Measurements from ENCODE around the gene KIF3C.

The KIF3C gene

GRCh38 chr2:25957743-25958142 lies 24.6 kb downstream of the KIF3C start:
- H3K79me2 ChIP-seq, result no peaks in the 10 kb centered on the region
- H3K27me3 ChIP-seq (ENCODE audit: control insufficient read depth, insufficient read depth, low read length), result no peaks in the 10 kb centered on the region
- H3K4me2 ChIP-seq (ENCODE audit: low read length), result no peak overlapping the region
- H3K36me3 ChIP-seq (ENCODE audit: control insufficient read depth, insufficient read depth, low read length), result no peaks in the 10 kb centered on the region
- no peak overlapping the region for H3K4me3 ChIP-seq (ENCODE audit: low read depth, low read length)
- no peak overlapping the region for H3K9ac ChIP-seq
- no peak overlapping the region for H3K27ac ChIP-seq
- peaks cover 23% of the 10 kb centered on the region for H3K4me1 ChIP-seq
- no peak overlapping the region for H2AFZ ChIP-seq
- H3K9me3 ChIP-seq (ENCODE audit: control insufficient read depth, low read length), result no peaks in the 10 kb centered on the region
- TF ChIP-seq, protein P1, sequence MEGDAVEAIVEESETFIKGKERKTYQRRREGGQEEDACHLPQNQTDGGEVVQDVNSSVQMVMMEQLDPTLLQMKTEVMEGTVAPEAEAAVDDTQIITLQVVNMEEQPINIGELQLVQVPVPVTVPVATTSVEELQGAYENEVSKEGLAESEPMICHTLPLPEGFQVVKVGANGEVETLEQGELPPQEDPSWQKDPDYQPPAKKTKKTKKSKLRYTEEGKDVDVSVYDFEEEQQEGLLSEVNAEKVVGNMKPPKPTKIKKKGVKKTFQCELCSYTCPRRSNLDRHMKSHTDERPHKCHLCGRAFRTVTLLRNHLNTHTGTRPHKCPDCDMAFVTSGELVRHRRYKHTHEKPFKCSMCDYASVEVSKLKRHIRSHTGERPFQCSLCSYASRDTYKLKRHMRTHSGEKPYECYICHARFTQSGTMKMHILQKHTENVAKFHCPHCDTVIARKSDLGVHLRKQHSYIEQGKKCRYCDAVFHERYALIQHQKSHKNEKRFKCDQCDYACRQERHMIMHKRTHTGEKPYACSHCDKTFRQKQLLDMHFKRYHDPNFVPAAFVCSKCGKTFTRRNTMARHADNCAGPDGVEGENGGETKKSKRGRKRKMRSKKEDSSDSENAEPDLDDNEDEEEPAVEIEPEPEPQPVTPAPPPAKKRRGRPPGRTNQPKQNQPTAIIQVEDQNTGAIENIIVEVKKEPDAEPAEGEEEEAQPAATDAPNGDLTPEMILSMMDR (IDR thresholded peaks at IDR 0.05), result no peak

GRCh38 chr2:25955869-25956535 lies 26.3 kb downstream of the KIF3C start:
- H3K4me1 ChIP-seq, result peaks cover 15% of the 10 kb centered on the region
- H3K27me3 ChIP-seq (ENCODE audit: control insufficient read depth, insufficient read depth, low read length), result no peaks in the 10 kb centered on the region
- H3K27ac ChIP-seq, result no peak overlapping the region
- H2AFZ ChIP-seq, result no peak overlapping the region
- H3K79me2 ChIP-seq, result no peaks in the 10 kb centered on the region
- no peaks in the 10 kb centered on the region for H3K36me3 ChIP-seq (ENCODE audit: control insufficient read depth, insufficient read depth, low read length)
- H3K9me3 ChIP-seq (ENCODE audit: control insufficient read depth, low read length), result no peaks in the 10 kb centered on the region
- H3K9ac ChIP-seq, result no peak overlapping the region
- TF ChIP-seq, protein P1 (IDR thresholded peaks at IDR 0.05), result no peak
- no peak overlapping the region for H3K4me2 ChIP-seq (ENCODE audit: low read length)
- H3K4me3 ChIP-seq (ENCODE audit: low read depth, low read length), result no peak overlapping the region

DNA sequence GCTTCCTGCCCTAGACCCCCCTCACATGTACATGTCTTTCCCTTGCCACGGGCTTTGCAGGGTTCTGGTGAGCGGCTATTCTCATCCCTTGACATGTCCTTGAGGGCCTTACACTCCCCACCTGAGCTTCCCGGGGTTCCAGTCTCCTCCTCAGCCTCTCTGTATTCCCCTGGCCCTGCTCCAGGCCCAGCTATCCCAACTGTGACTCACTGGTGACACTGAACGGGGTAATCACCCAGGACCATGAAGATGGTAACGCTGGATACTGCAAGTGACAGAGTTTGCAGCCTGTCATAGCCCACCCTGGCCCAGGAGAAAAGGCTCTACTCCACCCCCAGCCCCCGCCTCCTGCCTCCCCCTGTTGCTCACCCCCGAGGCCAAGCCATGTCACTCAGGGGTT lies 27.3 kb downstream of the KIF3C start:
- Histone ChIP-seq H3K4me1 (peaks cover 7% of the 10 kb centered on the region), H3K9me3 (ENCODE audit: control insufficient read depth, low read length) (no peaks in the 10 kb centered on the region), H3K4me2 (ENCODE audit: low read length) (no peak overlapping the region), H3K4me3 (ENCODE audit: low read depth, low read length) (no peak overlapping the region), H3K27ac (no peak overlapping the region), H3K36me3 (ENCODE audit: control insufficient read depth, insufficient read depth, low read length) (no peaks in the 10 kb centered on the region), H2AFZ (no peak overlapping the region), H3K27me3 (ENCODE audit: control insufficient read depth, insufficient read depth, low read length) (no peaks in the 10 kb centered on the region), H3K79me2 (no peaks in the 10 kb centered on the region), H3K9ac (no peak overlapping the region)
- TF ChIP-seq, protein P1 (IDR thresholded peaks at IDR 0.05), result no peak

DNA sequence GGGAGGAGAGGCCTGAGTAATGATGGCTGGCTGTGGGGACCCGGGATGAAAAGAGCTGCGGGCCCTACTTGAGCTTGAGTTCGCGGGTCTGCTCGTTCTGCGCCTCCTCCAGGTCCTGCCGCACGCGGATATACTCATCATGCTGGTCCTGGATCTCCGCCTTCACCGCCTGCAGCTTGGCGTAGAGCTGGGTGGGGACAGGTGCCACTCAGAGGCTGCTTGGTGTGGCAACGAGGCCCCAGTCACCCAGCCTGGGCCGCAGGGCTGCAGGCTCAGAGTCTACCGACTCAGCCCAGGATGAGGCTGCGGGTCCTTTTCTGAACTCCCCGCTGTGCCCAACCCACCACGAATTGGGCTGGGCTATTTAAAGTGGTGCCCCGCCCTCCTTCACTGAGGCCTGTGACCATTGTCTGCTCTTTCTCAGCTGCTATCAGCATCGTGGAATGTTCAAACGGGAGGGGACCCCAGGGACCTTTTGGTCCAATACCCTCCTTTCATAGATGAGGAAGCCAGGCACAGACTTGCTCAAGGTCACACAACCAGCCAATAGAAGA lies 28.0 kb downstream of the KIF3C start:
- no peaks in the 10 kb centered on the region for H3K9me3 ChIP-seq (ENCODE audit: control insufficient read depth, low read length)
- no peak overlapping the region for H3K4me3 ChIP-seq (ENCODE audit: low read depth, low read length)
- TF ChIP-seq, protein P1 (IDR thresholded peaks at IDR 0.05), result no peak
- no peaks in the 10 kb centered on the region for H3K27me3 ChIP-seq (ENCODE audit: control insufficient read depth, insufficient read depth, low read length)
- no peaks in the 10 kb centered on the region for H3K36me3 ChIP-seq (ENCODE audit: control insufficient read depth, insufficient read depth, low read length)
- H2AFZ ChIP-seq, result no peak overlapping the region
- no peaks in the 10 kb centered on the region for H3K79me2 ChIP-seq
- no peak overlapping the region for H3K4me2 ChIP-seq (ENCODE audit: low read length)
- peaks cover 7% of the 10 kb centered on the region for H3K4me1 ChIP-seq
- H3K27ac ChIP-seq, result no peak overlapping the region
- H3K9ac ChIP-seq, result no peak overlapping the region

DNA sequence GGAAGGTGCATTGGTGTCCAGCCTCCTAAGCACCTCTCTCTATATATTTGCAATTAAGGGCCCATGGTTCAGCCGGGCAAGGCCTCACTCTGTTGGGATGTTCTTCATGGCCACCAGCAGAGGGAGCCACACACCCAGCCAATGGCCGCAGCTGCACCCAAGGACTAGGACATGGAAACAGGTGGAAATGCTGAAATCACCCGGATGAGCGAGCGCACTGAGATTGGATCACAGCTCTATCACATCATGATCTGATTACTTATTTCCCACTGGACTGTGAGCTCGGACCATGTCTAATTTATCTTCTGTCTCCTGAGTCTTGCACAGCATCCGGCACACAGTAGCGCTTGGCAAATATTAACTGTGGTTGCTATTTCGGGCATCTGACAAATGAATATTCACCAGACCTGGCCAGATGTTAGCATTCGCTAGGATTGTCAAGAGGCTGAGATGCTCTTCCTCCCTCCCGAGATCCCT lies 31.2 kb downstream of the KIF3C start:
- TF ChIP-seq, protein P1 (IDR thresholded peaks at IDR 0.05), result peak; percentile 95
- H3K27ac ChIP-seq, result no peak overlapping the region
- no peak overlapping the region for H3K4me3 ChIP-seq (ENCODE audit: low read depth, low read length)
- peak overlapping the region; percentile 23 for H2AFZ ChIP-seq
- H3K79me2 ChIP-seq, result no peaks in the 10 kb centered on the region
- H3K9ac ChIP-seq, result no peak overlapping the region
- H3K36me3 ChIP-seq (ENCODE audit: control insufficient read depth, insufficient read depth, low read length), result no peaks in the 10 kb centered on the region
- H3K4me2 ChIP-seq (ENCODE audit: low read length), result peak overlapping the region; percentile 12
- no peaks in the 10 kb centered on the region for H3K9me3 ChIP-seq (ENCODE audit: control insufficient read depth, low read length)
- H3K4me1 ChIP-seq, result peaks cover 7% of the 10 kb centered on the region
- no peaks in the 10 kb centered on the region for H3K27me3 ChIP-seq (ENCODE audit: control insufficient read depth, insufficient read depth, low read length)
